DOHH2 (cell line): ENCODE results near the gene SRGAP2C.
"Not testable (repeated sequence)": the region's sequence is repeated elsewhere in the genome, so short reads cannot be mapped to it uniquely, and the experiment has no call there.

Experiments used
- CTCF ChIP-seq: fragments of 200-600 bp; sonication (generic); IDR thresholded peaks from one replicate; pipeline ENCODE4 v1.5.1; 2014; ENCODE audit warnings: antibody characterized with exemption, mild to moderate bottlenecking, low read depth, low read length; ENCODE audit not compliant: poor library complexity, severe bottlenecking
- EZH2phosphoT487 ChIP-seq: fragments of 200-600 bp; sonication (generic); IDR thresholded peaks from 2 replicates; pipeline ENCODE4 v1.6.1; 2017; ENCODE audit warnings: borderline replicate concordance, mild to moderate bottlenecking, antibody characterized with exemption, low read length, moderate library complexity, mixed read lengths

DNA sequence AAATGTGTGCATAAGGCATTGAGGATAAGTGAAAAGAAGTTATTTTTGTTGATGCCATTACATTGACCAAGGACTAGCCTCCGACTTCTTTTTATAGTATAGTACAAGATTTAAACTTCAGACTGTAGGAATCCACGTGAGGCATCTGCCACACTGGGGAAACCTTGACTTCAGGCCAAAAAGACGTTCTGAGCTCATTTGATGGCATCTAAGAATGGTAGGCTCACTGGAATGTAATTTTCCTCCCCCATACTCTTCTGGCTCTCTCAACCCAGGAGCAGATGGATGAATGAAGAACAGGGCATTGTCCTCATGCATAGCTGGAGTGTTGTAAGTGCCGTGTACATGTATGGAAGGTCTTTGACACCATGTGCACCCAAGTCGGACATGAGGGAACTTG is 194.0 kb downstream of the SRGAP2C start:
- not testable (repeated sequence) for TF ChIP-seq CTCF, EZH2phosphoT487
